GM10248 (cell line): ENCODE measurements around the gene STARD13.

Experiments used
- CTCF ChIA-PET: fragments of 300-600 bp; sonication (Branson Sonifier 250); formaldehyde crosslinking; extraction: SDS; loops from one replicate; lab custom pipeline; 2021; ENCODE audit warnings: antibody characterized with exemption; lab: Yijun Ruan, JAX
- POLR2A ChIA-PET: fragments of 350-650 bp; sonication (Branson Sonifier 250); formaldehyde crosslinking; extraction: SDS; loops from one replicate; lab custom pipeline; 2020; ENCODE audit warnings: antibody characterized with exemption; lab: Yijun Ruan, JAX
- DNase-seq: peaks from one replicate; pipeline ENCODE4 v3.0.0; 2012; ENCODE audit errors: extremely low spot score
- TF ChIP-seq, protein P1 (sequence below): IDR thresholded peaks from 2 replicates; pipeline ENCODE4 v1.5.1; 2012; ENCODE audit warnings: mild to moderate bottlenecking, low read depth; ENCODE audit errors: extremely low read depth, missing control alignments, control extremely low read depth

STARD13 gene

DNA sequence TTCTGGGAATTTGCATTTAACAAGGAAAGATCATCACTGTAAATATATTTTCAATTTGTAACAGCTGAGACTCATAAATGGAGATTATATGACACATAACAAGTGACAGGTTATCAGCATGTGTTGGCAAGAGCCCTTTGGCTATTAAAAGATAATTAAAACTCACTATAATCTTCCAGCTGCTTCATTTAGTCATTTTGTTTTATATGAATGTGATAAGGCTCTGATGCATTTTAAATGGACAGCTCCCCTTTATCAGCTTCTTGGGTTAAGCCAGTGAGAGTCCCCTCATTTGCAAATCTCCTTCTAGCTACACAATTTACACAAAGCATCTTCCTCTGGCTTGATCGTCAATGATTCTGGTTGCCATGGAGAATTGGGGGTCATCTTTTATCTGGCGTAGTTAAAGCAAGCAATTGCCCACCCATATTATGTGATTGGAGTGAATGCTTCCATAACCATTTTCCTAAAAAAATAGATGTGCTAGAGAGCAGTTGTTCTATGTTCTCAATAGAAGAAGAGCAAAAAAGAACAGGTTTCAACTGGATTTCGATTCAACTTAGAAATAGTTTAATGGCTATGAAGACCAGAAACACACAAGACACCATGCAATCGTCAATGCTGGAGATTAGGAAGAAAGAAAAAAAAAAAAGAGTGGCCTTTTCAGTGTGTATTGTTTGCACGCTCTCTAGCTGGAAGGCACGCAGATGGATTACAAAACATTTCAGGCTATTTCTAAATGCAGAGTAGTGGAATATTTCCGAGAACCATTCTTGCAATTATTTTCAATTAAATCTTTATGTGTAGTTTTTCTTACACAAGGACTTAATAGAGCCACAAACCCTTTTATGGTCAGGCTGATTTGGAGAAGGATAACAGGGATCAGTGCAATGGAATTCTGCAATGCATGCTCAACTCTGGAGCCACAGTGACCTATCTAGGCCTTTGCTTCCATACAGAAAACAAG, 27.4 kb downstream of the STARD13 start:
- ChIA-PET POLR2A (no interaction called here), CTCF (interaction anchor here (1.1 to 1.9 kb wide), 5 partner anchors 10 to 30 kb away, joined by 3 to 6 read pairs (median 3); no protein-coding TSS in a partner anchor)
- TF ChIP-seq, protein P1, sequence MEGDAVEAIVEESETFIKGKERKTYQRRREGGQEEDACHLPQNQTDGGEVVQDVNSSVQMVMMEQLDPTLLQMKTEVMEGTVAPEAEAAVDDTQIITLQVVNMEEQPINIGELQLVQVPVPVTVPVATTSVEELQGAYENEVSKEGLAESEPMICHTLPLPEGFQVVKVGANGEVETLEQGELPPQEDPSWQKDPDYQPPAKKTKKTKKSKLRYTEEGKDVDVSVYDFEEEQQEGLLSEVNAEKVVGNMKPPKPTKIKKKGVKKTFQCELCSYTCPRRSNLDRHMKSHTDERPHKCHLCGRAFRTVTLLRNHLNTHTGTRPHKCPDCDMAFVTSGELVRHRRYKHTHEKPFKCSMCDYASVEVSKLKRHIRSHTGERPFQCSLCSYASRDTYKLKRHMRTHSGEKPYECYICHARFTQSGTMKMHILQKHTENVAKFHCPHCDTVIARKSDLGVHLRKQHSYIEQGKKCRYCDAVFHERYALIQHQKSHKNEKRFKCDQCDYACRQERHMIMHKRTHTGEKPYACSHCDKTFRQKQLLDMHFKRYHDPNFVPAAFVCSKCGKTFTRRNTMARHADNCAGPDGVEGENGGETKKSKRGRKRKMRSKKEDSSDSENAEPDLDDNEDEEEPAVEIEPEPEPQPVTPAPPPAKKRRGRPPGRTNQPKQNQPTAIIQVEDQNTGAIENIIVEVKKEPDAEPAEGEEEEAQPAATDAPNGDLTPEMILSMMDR: no peak
- DNase-seq: no peak

DNA sequence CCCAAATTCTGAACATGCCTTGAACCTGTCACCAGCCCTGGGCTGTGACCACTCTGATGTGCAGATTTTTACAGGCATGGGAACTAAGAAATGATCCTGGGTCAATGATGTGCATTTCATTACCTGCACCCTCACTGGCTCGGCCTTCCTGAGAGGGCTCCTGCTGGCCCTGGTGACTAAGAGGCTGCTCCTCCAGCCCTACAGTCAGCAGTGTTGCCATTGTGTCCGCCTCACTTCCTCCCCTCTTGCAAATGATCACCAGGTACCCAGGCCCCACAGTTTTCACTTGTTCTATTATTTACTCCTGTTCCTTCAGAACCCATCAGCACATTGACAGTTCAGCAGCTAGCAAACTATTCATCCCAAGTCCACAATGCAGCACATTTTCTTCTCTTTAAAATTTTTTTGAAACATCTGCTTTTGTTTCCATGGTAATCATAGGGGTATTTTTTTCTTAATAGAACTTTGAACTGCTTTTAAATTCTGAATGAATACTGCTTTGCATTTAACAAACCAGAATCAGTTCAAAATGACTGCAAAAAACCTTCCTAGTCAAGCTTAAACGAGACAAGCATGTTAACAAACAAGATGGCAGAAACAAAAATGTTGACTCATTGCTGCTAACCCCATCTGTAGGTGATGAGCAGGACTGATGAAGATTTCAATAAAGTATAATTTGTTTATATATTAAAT, 29.3 kb downstream of the STARD13 start:
- no peak for DNase-seq
- ChIA-PET POLR2A (no interaction called here), CTCF (interaction anchor here (1.2 to 1.9 kb wide), 3 partner anchors 11 to 28 kb away, joined by 3 to 5 read pairs (median 4); no protein-coding TSS in a partner anchor)

DNA sequence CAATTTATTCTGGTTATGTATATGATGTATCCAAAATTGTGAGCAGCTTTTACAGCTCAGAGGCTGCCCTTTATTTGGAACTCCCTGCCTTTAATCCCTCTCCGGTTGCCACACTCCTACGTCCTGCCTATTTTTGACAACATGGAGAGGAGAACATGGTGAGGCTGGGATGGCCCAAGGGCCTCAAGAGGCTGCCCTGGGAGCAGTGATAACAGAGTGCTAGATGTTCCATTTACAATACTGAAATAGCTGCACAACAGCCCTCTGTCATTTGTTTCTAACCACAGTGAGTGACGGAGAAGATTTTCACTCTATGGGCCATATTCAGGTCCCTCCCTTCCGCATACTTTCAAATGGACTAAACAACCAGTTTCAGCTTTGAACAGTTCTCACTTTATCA, 33.4 kb downstream of the STARD13 start:
- no peak for DNase-seq
- ChIA-PET POLR2A (no interaction called here), CTCF (interaction anchor here (0.9 to 1.3 kb wide), 4 partner anchors 14 to 281 kb away, joined by 3 to 4 read pairs (median 3); no protein-coding TSS in a partner anchor)
- TF ChIP-seq, protein P1: no peak

More for the DNA sequence above, 29.3 kb downstream of the STARD13 start:
- TF ChIP-seq, protein P1: no peak

DNA sequence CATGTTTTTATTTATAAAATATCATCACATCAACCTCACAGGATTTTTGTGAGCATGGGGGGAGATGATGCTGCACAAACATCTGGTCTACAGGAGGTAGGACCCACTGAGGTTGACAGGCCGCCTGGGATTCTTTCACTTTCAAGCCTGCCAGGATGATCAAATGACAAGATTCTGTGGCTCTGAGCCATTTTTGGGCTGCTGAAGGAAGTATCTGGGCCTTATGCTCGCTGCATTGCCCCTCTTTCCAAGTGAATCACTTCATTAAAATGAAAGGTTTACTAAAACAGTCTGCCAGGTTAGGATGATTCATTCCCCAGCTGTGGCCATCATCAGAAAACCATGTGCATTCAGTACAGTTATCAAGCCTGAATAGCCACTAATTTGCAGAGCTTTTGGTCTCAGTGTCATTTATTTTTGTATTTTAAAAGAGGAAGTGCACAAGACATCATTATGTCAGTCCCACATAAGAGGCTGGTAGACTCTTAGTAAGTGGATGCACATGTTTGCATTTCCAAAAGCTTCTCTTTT, 34.4 kb downstream of the STARD13 start:
- CTCF ChIA-PET: interaction anchor here (0.9 to 1.3 kb wide), 4 partner anchors 15 to 282 kb away, joined by 3 to 4 read pairs (median 3); no protein-coding TSS in a partner anchor
- POLR2A ChIA-PET: interaction anchor here (0.6 kb wide), 1 partner anchor 11 kb away, joined by 3 read pairs; no protein-coding TSS in a partner anchor
- peak; percentile 40 for DNase-seq
- TF ChIP-seq, protein P1: no peak

DNA sequence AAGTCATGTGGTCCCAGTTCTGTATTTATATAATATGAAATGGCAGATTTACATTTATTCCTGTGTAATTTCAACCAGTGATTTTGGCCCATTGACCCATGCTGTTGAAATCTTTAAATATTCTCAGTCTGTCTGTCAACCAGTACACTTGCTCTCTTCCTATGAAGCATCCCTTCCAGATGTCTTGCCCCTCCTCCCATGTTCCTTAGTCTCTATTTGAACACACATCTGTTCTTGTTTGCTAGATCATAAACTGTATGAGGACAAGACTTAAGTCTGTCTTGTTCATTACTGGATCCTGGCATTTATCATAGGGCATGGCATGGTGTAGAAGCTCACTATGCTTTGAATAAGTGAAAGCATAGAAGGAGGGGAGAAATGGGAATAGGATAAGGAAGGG, 34.9 kb downstream of the STARD13 start:
- CTCF ChIA-PET: interaction anchor here (1.5 kb wide), 1 partner anchor 22 kb away, joined by 4 read pairs; no protein-coding TSS in a partner anchor
- POLR2A ChIA-PET: no interaction called here
- DNase-seq: no peak
- TF ChIP-seq, protein P1: no peak

DNA sequence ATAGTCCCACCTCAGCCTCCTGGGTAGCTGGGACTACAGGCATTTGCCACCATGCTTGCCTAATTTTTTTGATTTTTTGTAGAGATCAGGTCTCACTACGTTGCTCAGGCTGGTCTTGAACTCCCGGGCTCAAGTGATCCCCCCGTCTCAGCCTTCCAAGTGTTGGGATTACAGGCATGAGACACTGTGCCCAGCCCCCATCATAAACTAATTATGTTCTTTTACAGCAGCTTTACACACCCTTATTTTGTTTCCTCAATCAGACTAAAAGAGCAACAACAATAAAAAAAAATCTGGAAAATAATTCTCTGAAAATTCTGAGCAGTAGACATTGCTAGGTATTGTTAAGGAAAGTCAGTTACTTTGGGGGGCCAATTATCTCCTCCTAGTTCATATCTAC, 35.7 kb downstream of the STARD13 start:
- no peak for DNase-seq
- ChIA-PET CTCF (interaction anchor here (1.5 kb wide), 1 partner anchor 22 kb away, joined by 4 read pairs; no protein-coding TSS in a partner anchor), POLR2A (no interaction called here)
- TF ChIP-seq, protein P1: no peak
